Brain microvascular endothelial cell (primary cell): ENCODE results near the gene TPRG1L.

ENCODE experiments used
- DNase-seq: peaks from one replicate; pipeline ENCODE4 v3.0.0-alpha.2; 2020
- H3K27ac ChIP-seq: fragments of 250-450 bp; sonication (Bioruptor Pico); 2 replicates; pipeline ENCODE4 v1.5.1; 2020; ENCODE audit warnings: mild to moderate bottlenecking, moderate library complexity
- H3K27me3 ChIP-seq: fragments of 250-450 bp; sonication (Bioruptor Pico); replicated peaks from 2 replicates; pipeline ENCODE4 v1.5.1; 2020; ENCODE audit warnings: mild to moderate bottlenecking
- H3K36me3 ChIP-seq: fragments of 250-450 bp; sonication (Bioruptor Pico); replicated peaks from 2 replicates; pipeline ENCODE4 v1.5.1; 2020; ENCODE audit warnings: mild to moderate bottlenecking
- H3K4me3 ChIP-seq: 2 replicates; pipeline ENCODE4 v1.5.1; 2011; ENCODE audit warnings: low read depth, mild to moderate bottlenecking, control low read depth, low read length, moderate library complexity
- CTCF ChIP-seq: IDR thresholded peaks from 2 replicates; pipeline ENCODE4 v1.5.1; 2011; ENCODE audit warnings: low read depth, mild to moderate bottlenecking, moderate library complexity, low read length, control low read depth, inconsistent platforms; ENCODE audit errors: missing control alignments
- in situ Hi-C: cut with HindIII; loops from 2 replicates; pipeline ENCODE4 v1.10.0; 2017; ENCODE audit warnings: low sequenced_read_pairs, low pct_ligation_motif_present

The TPRG1L gene

GRCh38 chr1:3669421-3669821 lies 44.6 kb downstream of the TPRG1L start:
- H3K36me3 ChIP-seq: no peaks in the 10 kb centered on the region
- no peak overlapping the region for H3K27ac ChIP-seq
- H3K4me3 ChIP-seq: no peak overlapping the region
- H3K27me3 ChIP-seq: no peaks in the 10 kb centered on the region
- no peak for TF ChIP-seq CTCF
- in situ Hi-C loops: no loop called here
- DNase-seq: no peak

GRCh38 chr1:3669971-3670431 lies 45.2 kb downstream of the TPRG1L start:
- in situ Hi-C loops: no loop called here
- no peaks in the 10 kb centered on the region for H3K36me3 ChIP-seq
- DNase-seq: no peak
- H3K4me3 ChIP-seq: no peak overlapping the region
- no peak overlapping the region for H3K27ac ChIP-seq
- TF ChIP-seq CTCF: no peak
- H3K27me3 ChIP-seq: no peaks in the 10 kb centered on the region

- in situ Hi-C loops: no loop called here
- TF ChIP-seq CTCF: no peak
- Histone ChIP-seq H3K27ac (no peak overlapping the region), H3K36me3 (no peaks in the 10 kb centered on the region), H3K4me3 (no peak overlapping the region), H3K27me3 (no peaks in the 10 kb centered on the region)
- no peak for DNase-seq
These were observed 46.0 kb downstream of the TPRG1L start for GRCh38 chr1:3670823-3671265.

GRCh38 chr1:3671371-3672180 lies 46.8 kb downstream of the TPRG1L start:
- no peaks in the 10 kb centered on the region for H3K27me3 ChIP-seq
- H3K27ac ChIP-seq: no peak overlapping the region
- TF ChIP-seq CTCF: no peak
- no peaks in the 10 kb centered on the region for H3K36me3 ChIP-seq
- no peak overlapping the region for H3K4me3 ChIP-seq
- DNase-seq: peak; percentile 26
- in situ Hi-C loops: no loop called here

GRCh38 chr1:3672231-3672970 lies 47.6 kb downstream of the TPRG1L start:
- no peaks in the 10 kb centered on the region for H3K36me3 ChIP-seq
- in situ Hi-C loops: no loop called here
- H3K4me3 ChIP-seq: no peak overlapping the region
- no peak for DNase-seq
- no peak for TF ChIP-seq CTCF
- no peaks in the 10 kb centered on the region for H3K27me3 ChIP-seq
- H3K27ac ChIP-seq: no peak overlapping the region
